ENCODE data around the gene CYP46A1. TPM values are rescaled to one million over a fixed set of nuclear protein-coding genes. Genes with fewer than 3 reads are reported as not detected.

Gene CYP46A1
- total RNA-seq, 2 experiments from 2014 or later: 0.11 to 0.22 TPM

GRCh38 chr14:99729991-99730875 is 46.1 kb downstream of the CYP46A1 start:
- peak; percentile 62 for TF ChIP-seq CTCF (IDR thresholded peaks at IDR 0.05)
- ChIA-PET POLR2A (no interaction called here), CTCF (interaction anchor here (0.6 to 1.4 kb wide), 5 partner anchors 9 to 155 kb away, joined by 3 to 14 read pairs (median 3); no protein-coding TSS in a partner anchor)
- Histone ChIP-seq H3K9me3 (ENCODE audit: control insufficient read depth in 1 of 2, insufficient read depth in 1 of 2, low read length in 2 of 2) (peaks cover 0 to 2% of the 10 kb centered on the region in 2 experiments), H3K27ac (ENCODE audit: low read depth in 1 of 2, low read length in 2 of 2) (no peak overlapping the region), H3K4me1 (ENCODE audit: insufficient read depth, low read length) (no peaks in the 10 kb centered on the region), H3K36me3 (ENCODE audit: insufficient read depth, low read length) (no peaks in the 10 kb centered on the region), H3K27me3 (ENCODE audit: control insufficient read depth in 1 of 2, insufficient read depth in 2 of 2, low read length in 2 of 2) (peaks cover 31 to 42% of the 10 kb centered on the region in 2 experiments), H3K4me3 (ENCODE audit: low read length) (no peak overlapping the region)
- Mint-ChIP-seq H3K4me1 (ENCODE audit: low read depth) (no peaks in the 10 kb centered on the region), H3K27me3 (peaks cover 45% of the 10 kb centered on the region), H3K36me3 (ENCODE audit: low read depth) (no peaks in the 10 kb centered on the region), H3K4me3 (no peak overlapping the region), H3K27ac (no peak overlapping the region), H3K9me3 (no peaks in the 10 kb centered on the region)
- peak; percentile 39 to 76 (median 64) for DNase-seq
- intact Hi-C loops (cut with DNase I, micrococcal nuclease): loop anchor here (1.0 kb wide), 1 partner anchor 155 kb away; no protein-coding TSS in a partner anchor
- ATAC-seq (ENCODE audit: poor library complexity): peak; percentile 94

- Histone ChIP-seq H3K36me3 (ENCODE audit: insufficient read depth, low read length) (no peaks in the 10 kb centered on the region), H3K4me3 (ENCODE audit: low read length) (no peak overlapping the region), H3K27me3 (ENCODE audit: control insufficient read depth in 1 of 2, insufficient read depth in 2 of 2, low read length in 2 of 2) (peaks cover 30 to 46% of the 10 kb centered on the region in 2 experiments), H3K27ac (ENCODE audit: low read depth in 1 of 2, low read length in 2 of 2) (no peak overlapping the region), H3K9me3 (ENCODE audit: control insufficient read depth in 1 of 2, insufficient read depth in 1 of 2, low read length in 2 of 2) (peaks cover 0 to 9% of the 10 kb centered on the region in 2 experiments), H3K4me1 (ENCODE audit: insufficient read depth, low read length) (no peaks in the 10 kb centered on the region)
- intact Hi-C loops (cut with DNase I, micrococcal nuclease): loop anchor here (1.0 kb wide), 1 partner anchor 154 kb away; no protein-coding TSS in a partner anchor
- H3K4me1 Mint-ChIP-seq (ENCODE audit: low read depth): no peaks in the 10 kb centered on the region
- CTCF ChIA-PET: no interaction called here
- H3K27me3 Mint-ChIP-seq: peaks cover 48% of the 10 kb centered on the region
- no peaks in the 10 kb centered on the region for H3K36me3 Mint-ChIP-seq (ENCODE audit: low read depth)
- POLR2A ChIA-PET: no interaction called here
- H3K27ac Mint-ChIP-seq: no peak overlapping the region
- DNase-seq: peak in 1 of 14 experiments; percentile 3
- no peak for ATAC-seq (ENCODE audit: poor library complexity)
- no peak overlapping the region for H3K4me3 Mint-ChIP-seq
- no peaks in the 10 kb centered on the region for H3K9me3 Mint-ChIP-seq
- TF ChIP-seq CTCF (IDR thresholded peaks at IDR 0.05): no peak
Measured at GRCh38 chr14:99730876-99731546, 46.9 kb downstream of the CYP46A1 start.

- POLR2A ChIA-PET: interaction anchor here (0.5 kb wide), 1 partner anchor 154 kb away, joined by 3 read pairs; no protein-coding TSS in a partner anchor
- Histone ChIP-seq H3K4me1 (ENCODE audit: insufficient read depth, low read length) (no peaks in the 10 kb centered on the region), H3K27me3 (ENCODE audit: control insufficient read depth in 1 of 2, insufficient read depth in 2 of 2, low read length in 2 of 2) (peaks cover 32 to 46% of the 10 kb centered on the region in 2 experiments), H3K9me3 (ENCODE audit: control insufficient read depth in 1 of 2, insufficient read depth in 1 of 2, low read length in 2 of 2) (peaks cover 0 to 9% of the 10 kb centered on the region in 2 experiments), H3K36me3 (ENCODE audit: insufficient read depth, low read length) (no peaks in the 10 kb centered on the region), H3K27ac (ENCODE audit: low read depth in 1 of 2, low read length in 2 of 2) (no peak overlapping the region), H3K4me3 (ENCODE audit: low read length) (no peak overlapping the region)
- CTCF ChIA-PET: no interaction called here
- Mint-ChIP-seq H3K9me3 (no peaks in the 10 kb centered on the region), H3K4me1 (ENCODE audit: low read depth) (no peaks in the 10 kb centered on the region), H3K4me3 (no peak overlapping the region), H3K36me3 (ENCODE audit: low read depth) (no peaks in the 10 kb centered on the region), H3K27ac (no peak overlapping the region), H3K27me3 (peaks cover 52% of the 10 kb centered on the region)
- ATAC-seq (ENCODE audit: poor library complexity): no peak
- intact Hi-C loops (cut with DNase I, micrococcal nuclease): no loop called here
- TF ChIP-seq CTCF (IDR thresholded peaks at IDR 0.05): no peak
- peak in 1 of 14 experiments; percentile 6 for DNase-seq
Measured at GRCh38 chr14:99731547-99732435, 47.7 kb downstream of the CYP46A1 start.

All from CD4-positive, alpha-beta T cell (primary cell).